Ascending aorta (tissue), 2 donors: ENCODE data around the gene SDF2. TPM values are rescaled to one million over a fixed set of nuclear protein-coding genes. Genes with fewer than 3 reads are reported as not detected.

Source experiments
- DNase-seq, 2 donors: peaks; one replicate each; pipeline ENCODE4 v3.0.0-alpha.2; 2019; ENCODE audit warnings: low spot score in 2 of 2
- H3K27ac ChIP-seq, 2 donors: fragments of 200-600 bp; sonication (generic); one replicate each; pipeline ENCODE4 v1.5.1; 2016 to 2017; ENCODE audit warnings: mild to moderate bottlenecking in 1 of 2
- H3K27me3 ChIP-seq: fragments of 200-600 bp; sonication (generic); one replicate; pipeline ENCODE4 v1.5.1; 2017
- H3K36me3 ChIP-seq, 2 donors: fragments of 200-600 bp; sonication (generic); one replicate each; pipeline ENCODE4 v1.5.1; 2016
- H3K4me1 ChIP-seq, 2 donors: fragments of 200-600 bp; sonication (generic); one replicate each; pipeline ENCODE4 v1.5.1; 2016 to 2017; ENCODE audit warnings: mild to moderate bottlenecking in 1 of 2
- H3K4me3 ChIP-seq, 2 donors: fragments of 200-600 bp; sonication (generic); one replicate each; pipeline ENCODE4 v1.5.1; 2016 to 2017; ENCODE audit warnings: mild to moderate bottlenecking in 1 of 2
- H3K9me3 ChIP-seq, 2 donors: fragments of 200-600 bp; sonication (generic); one replicate each; pipeline ENCODE4 v1.5.1; 2016
- CTCF ChIP-seq, 3 experiments: fragments of 200-600 bp in 2 of 3; fragments of 450-650 bp in 1 of 3; sonication (generic) in 2 of 3; IDR thresholded peaks; one replicate each; pipeline ENCODE4 v1.5.1; 2016 to 2019; ENCODE audit warnings: antibody characterized with exemption in 3 of 3, mild to moderate bottlenecking in 1 of 3, moderate library complexity in 1 of 3
- intact Hi-C: fragments of 100-400 bp; cut with DNase I; formaldehyde crosslinking; loops from one replicate; pipeline ENCODE4 v1.15.1; 2023
- total RNA-seq: library from RNA; depleted of rRNA; stranded (reverse); fragments of >200 nt; gene quantifications from one replicate; pipeline ENCODE4 v1.1.0, GENCODE V29; 2016

Gene SDF2
- total RNA-seq, 1 donor from 2014 or later = 51.9 TPM

DNA sequence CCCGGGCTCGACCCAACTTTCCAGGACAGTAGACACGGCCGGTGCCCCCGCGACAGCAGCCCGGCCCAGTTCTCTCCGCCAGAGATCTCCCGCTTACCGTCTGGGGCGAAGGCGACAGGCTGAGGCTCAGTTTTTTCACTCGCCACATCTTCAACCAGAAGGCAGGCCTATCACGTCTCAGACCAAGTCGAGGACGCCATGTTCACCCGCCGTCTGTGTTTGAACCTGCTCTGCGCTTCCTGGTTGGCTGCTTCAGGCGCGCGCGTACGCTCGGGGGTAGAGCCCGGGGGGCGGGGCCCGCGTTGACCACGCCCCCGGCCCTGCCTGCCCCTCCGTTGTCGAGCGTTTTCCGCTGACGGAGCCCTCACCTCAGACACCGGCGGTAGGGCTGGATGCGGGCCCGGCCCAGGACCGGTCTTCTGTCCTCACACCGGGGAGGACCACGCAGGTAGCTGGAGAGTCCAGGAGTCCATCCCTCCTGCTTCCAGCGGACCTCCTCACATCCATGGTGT, 62.9 kb downstream of the SDF2 start, which contains the start of gene SPAG5:
Gene SPAG5 (minus strand): TSS at position 227 of the 512 bp plus-strand sequence. CDS start 79 bp downstream, at position 148.
- Histone ChIP-seq H3K4me3 (peak within 1 kb of the TSS; percentile 85 to 86), H3K9me3 (no peaks in the 10 kb centered on the region), H3K36me3 (no peaks in the 10 kb centered on the region), H3K27me3 (no peaks in the 10 kb centered on the region), H3K4me1 (peaks cover 4 to 6% of the 10 kb centered on the region in 2 donors), H3K27ac (peak within 1 kb of the TSS; percentile 99 to 100)
- intact Hi-C loops = loop anchor here (1.0 kb wide), 2 partner anchors 22 to 28 kb away; partner anchors contain the start of gene PIGS
- peak; percentile 81 to 97 for DNase-seq
- TF ChIP-seq CTCF (IDR thresholded peaks at IDR 0.05) = no peak

DNA sequence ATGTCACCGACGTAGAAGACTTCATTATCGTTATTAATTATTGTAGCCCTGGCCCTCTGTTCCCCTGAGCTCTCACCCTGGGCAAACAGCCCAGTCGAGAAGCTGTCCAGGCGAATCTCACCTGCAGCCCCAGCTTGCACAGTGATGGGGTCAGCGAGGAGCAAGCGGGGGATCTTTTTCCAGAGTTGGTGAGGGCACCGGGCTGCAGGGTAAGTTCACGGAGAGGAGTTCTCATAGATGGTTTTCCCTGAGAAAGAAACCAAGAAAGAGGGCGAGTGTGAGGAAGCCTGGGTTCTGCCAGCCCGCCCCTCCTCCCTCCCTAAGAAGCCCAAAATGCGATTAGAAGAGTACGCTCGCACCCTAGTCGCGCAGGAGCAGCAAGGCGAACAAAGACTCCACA, 63.3 kb downstream of the SDF2 start:
- intact Hi-C loops = loop anchor here (1.0 kb wide), 1 partner anchor 21 kb away; no protein-coding TSS in a partner anchor
- no peak for TF ChIP-seq CTCF (IDR thresholded peaks at IDR 0.05)
- DNase-seq = no peak
- no peaks in the 10 kb centered on the region for H3K27me3 ChIP-seq
- H3K27ac ChIP-seq = peak overlapping the region; percentile 99 to 100
- H3K9me3 ChIP-seq = no peaks in the 10 kb centered on the region
- no peaks in the 10 kb centered on the region for H3K36me3 ChIP-seq
- peaks cover 4 to 6% of the 10 kb centered on the region in 2 donors for H3K4me1 ChIP-seq
- H3K4me3 ChIP-seq = peak overlapping the region; percentile 85 to 86

Other genes with a start within 250 kb of the SDF2 start
- gene SLC13A2, start 188.3 kb downstream of the SDF2 start, total RNA-seq = not detected
- not detected for gene FOXN1, start 155.6 kb downstream of the SDF2 start, total RNA-seq
- gene UNC119, start 109.3 kb downstream of the SDF2 start, total RNA-seq = 33.8 TPM
- 44.6 TPM for gene PIGS, start 90.4 kb downstream of the SDF2 start, total RNA-seq
- 24.8 TPM for gene ALDOC, start 85.0 kb downstream of the SDF2 start, total RNA-seq
- 1.6 TPM for gene SPAG5, start 62.9 kb downstream of the SDF2 start, total RNA-seq
- 0.32 TPM for gene RSKR, start 47.7 kb downstream of the SDF2 start, total RNA-seq
- gene BLTP2, start 16.7 kb downstream of the SDF2 start, total RNA-seq = 104 TPM
- 43.7 TPM for gene SUPT6H, start 299 bp upstream of the SDF2 start, total RNA-seq
- gene PROCA1, start 50.0 kb upstream of the SDF2 start, total RNA-seq = 1.6 TPM
- gene RAB34, start 56.0 kb upstream of the SDF2 start, total RNA-seq = 172 TPM
- gene RPL23A, start 58.1 kb upstream of the SDF2 start, total RNA-seq = 491 TPM
- gene TLCD1, start 64.3 kb upstream of the SDF2 start, total RNA-seq = not detected
- gene NEK8, start 66.9 kb upstream of the SDF2 start, total RNA-seq = 3.2 TPM
- 53.2 TPM for gene TRAF4, start 82.1 kb upstream of the SDF2 start, total RNA-seq
- gene FAM222B, start 180.9 kb upstream of the SDF2 start, total RNA-seq = 30.7 TPM
- 5.7 TPM for gene ERAL1, start 193.1 kb upstream of the SDF2 start, total RNA-seq
- 72.4 TPM for gene FLOT2, start 235.8 kb upstream of the SDF2 start, total RNA-seq
- 16.5 TPM for gene DHRS13, start 241.2 kb upstream of the SDF2 start, total RNA-seq